NCI-H2107 (cell line): Measurements from ENCODE around the gene SRRM5.
"Not testable (repeated sequence)": the region's sequence is repeated elsewhere in the genome, so short reads cannot be mapped to it uniquely, and the experiment has no call there.

Experiments
- DNase-seq: peaks from one replicate; lab custom pipeline; 2025; lab: John Stamatoyannopoulos, UW

SRRM5 gene

GRCh38 chr19:43611788-43612187, at the start of gene SRRM5:
TSS of gene SRRM5 (plus strand) at chr19:43612088. CDS start at chr19:43612122, 34 bp downstream.
- no peak for DNase-seq

GRCh38 chr19:43562226-43562697, 49.6 kb upstream of the SRRM5 start:
- no peak for DNase-seq

GRCh38 chr19:43562698-43563241, 49.1 kb upstream of the SRRM5 start:
- DNase-seq, result peak; percentile 42

- DNase-seq, result no peak
Observed at GRCh38 chr19:43563816-43564457, 48.0 kb upstream of the SRRM5 start.

GRCh38 chr19:43564800-43565199, 47.1 kb upstream of the SRRM5 start:
- DNase-seq, result no peak

- DNase-seq, result no peak
Observed at GRCh38 chr19:43569657-43570056, 42.2 kb upstream of the SRRM5 start.

GRCh38 chr19:43570174-43570791, 41.6 kb upstream of the SRRM5 start:
- DNase-seq, result peak; percentile 16

GRCh38 chr19:43572171-43572588, 39.7 kb upstream of the SRRM5 start:
- no peak for DNase-seq

GRCh38 chr19:43574424-43575155, 37.3 kb upstream of the SRRM5 start:
- DNase-seq, result no peak

GRCh38 chr19:43575156-43575950, 36.5 kb upstream of the SRRM5 start, which contains the start of the genes PINLYP and XRCC1:
TSS of gene PINLYP (plus strand) at chr19:43575801. CDS start at chr19:43577192, 1,391 bp downstream.
TSS of gene XRCC1 (minus strand) at chr19:43575527. CDS start at chr19:43575458, 69 bp downstream.
- peak; percentile 97 for DNase-seq

GRCh38 chr19:43575955-43576878, 35.7 kb upstream of the SRRM5 start:
- DNase-seq, result no peak

- no peak for DNase-seq
Observed at GRCh38 chr19:43578787-43579186, 33.1 kb upstream of the SRRM5 start.

GRCh38 chr19:43581467-43581866, 30.4 kb upstream of the SRRM5 start:
- no peak for DNase-seq

- DNase-seq, result no peak
Observed at GRCh38 chr19:43582495-43582894, 29.4 kb upstream of the SRRM5 start.

- DNase-seq, result no peak
Observed at GRCh38 chr19:43584484-43584883, 27.4 kb upstream of the SRRM5 start.

GRCh38 chr19:43586346-43586745, 25.5 kb upstream of the SRRM5 start:
- DNase-seq, result no peak

GRCh38 chr19:43587029-43587428, 24.9 kb upstream of the SRRM5 start:
- DNase-seq, result not testable (repeated sequence)

- no peak for DNase-seq
Observed at GRCh38 chr19:43589277-43589676, 22.6 kb upstream of the SRRM5 start.

GRCh38 chr19:43589678-43590077, 22.2 kb upstream of the SRRM5 start:
- no peak for DNase-seq
